HG02840 (cell line): Measurements from ENCODE around the gene POMT1.
"Not testable (repeated sequence)": the region's sequence is repeated elsewhere in the genome, so short reads cannot be mapped to it uniquely, and the experiment has no call there.

Source experiments
- ATAC-seq: cut with Tn5 transposase; IDR thresholded peaks from one replicate; pipeline ENCODE4 v1.9.1; 2021; ENCODE audit warnings: mild to moderate bottlenecking, moderate library complexity, moderate number of reproducible peaks; ENCODE audit not compliant: unreplicated experiment, low FRiP score

The POMT1 gene

GRCh38 chr9:131495785-131496184, 6.9 kb upstream of the POMT1 start:
- no peak for ATAC-seq

- ATAC-seq: no peak
Observed at GRCh38 chr9:131496844-131497405, 5.8 kb upstream of the POMT1 start.

- ATAC-seq: no peak
Observed at GRCh38 chr9:131499254-131499767, 3.4 kb upstream of the POMT1 start.

- no peak for ATAC-seq
Observed at GRCh38 chr9:131500377-131500776, 2.3 kb upstream of the POMT1 start.

GRCh38 chr9:131500939-131501541, 1.7 kb upstream of the POMT1 start:
- no peak for ATAC-seq

- ATAC-seq: no peak
Observed at GRCh38 chr9:131503626-131504465, 1.1 kb downstream of the POMT1 start.

GRCh38 chr9:131505012-131505411, 2.3 kb downstream of the POMT1 start:
- ATAC-seq: no peak

- ATAC-seq: no peak
Observed at GRCh38 chr9:131511416-131511815, 8.7 kb downstream of the POMT1 start.

GRCh38 chr9:131511880-131512279, 9.2 kb downstream of the POMT1 start:
- no peak for ATAC-seq

GRCh38 chr9:131513177-131513576, 10.5 kb downstream of the POMT1 start:
- ATAC-seq: no peak

- ATAC-seq: not testable (repeated sequence)
Observed at GRCh38 chr9:131515559-131516031, 12.9 kb downstream of the POMT1 start.

GRCh38 chr9:131516100-131516499, 13.4 kb downstream of the POMT1 start:
- ATAC-seq: no peak

GRCh38 chr9:131516930-131517329, 14.2 kb downstream of the POMT1 start:
- ATAC-seq: no peak

- no peak for ATAC-seq
Observed at GRCh38 chr9:131517761-131518190, 15.1 kb downstream of the POMT1 start.

GRCh38 chr9:131518553-131518952, 15.8 kb downstream of the POMT1 start:
- no peak for ATAC-seq

- ATAC-seq: no peak
Observed at GRCh38 chr9:131520503-131520902, 17.8 kb downstream of the POMT1 start.

- ATAC-seq: no peak
Observed at GRCh38 chr9:131521203-131521602, 18.5 kb downstream of the POMT1 start.

- no peak for ATAC-seq
Observed at GRCh38 chr9:131521822-131522221, 19.1 kb downstream of the POMT1 start.

- ATAC-seq: no peak
Observed at GRCh38 chr9:131522257-131523085, 19.8 kb downstream of the POMT1 start.

- no peak for ATAC-seq
Observed at GRCh38 chr9:131523086-131523388, 20.3 kb downstream of the POMT1 start.
